Measurements from ENCODE around the gene UBQLN1.

Gene UBQLN1

DNA sequence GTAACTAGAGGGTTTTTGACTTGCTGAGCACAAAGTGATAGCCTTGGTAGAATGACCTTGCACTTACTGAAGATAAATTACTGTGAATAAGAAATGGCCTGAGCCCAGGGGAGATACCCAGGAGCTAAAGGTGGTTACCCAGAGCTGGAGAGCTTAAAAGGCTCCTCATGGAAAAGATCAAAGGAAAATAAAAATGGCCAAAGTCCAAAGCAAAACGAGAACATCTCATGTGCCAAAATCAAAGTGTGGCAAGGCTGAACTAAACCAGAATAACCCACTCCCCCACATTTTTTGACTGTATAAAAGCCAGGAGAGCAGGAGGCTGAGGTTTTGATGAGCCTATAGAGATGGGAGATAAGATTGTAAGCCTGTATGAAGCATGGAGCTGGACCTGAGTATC, 70.4 kb downstream of the UBQLN1 start:
- H3K36me3 ChIP-seq (ENCODE audit: control insufficient read depth, insufficient read depth, low read length), result no peaks in the 10 kb centered on the region
- TF ChIP-seq, protein P1, sequence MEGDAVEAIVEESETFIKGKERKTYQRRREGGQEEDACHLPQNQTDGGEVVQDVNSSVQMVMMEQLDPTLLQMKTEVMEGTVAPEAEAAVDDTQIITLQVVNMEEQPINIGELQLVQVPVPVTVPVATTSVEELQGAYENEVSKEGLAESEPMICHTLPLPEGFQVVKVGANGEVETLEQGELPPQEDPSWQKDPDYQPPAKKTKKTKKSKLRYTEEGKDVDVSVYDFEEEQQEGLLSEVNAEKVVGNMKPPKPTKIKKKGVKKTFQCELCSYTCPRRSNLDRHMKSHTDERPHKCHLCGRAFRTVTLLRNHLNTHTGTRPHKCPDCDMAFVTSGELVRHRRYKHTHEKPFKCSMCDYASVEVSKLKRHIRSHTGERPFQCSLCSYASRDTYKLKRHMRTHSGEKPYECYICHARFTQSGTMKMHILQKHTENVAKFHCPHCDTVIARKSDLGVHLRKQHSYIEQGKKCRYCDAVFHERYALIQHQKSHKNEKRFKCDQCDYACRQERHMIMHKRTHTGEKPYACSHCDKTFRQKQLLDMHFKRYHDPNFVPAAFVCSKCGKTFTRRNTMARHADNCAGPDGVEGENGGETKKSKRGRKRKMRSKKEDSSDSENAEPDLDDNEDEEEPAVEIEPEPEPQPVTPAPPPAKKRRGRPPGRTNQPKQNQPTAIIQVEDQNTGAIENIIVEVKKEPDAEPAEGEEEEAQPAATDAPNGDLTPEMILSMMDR (IDR thresholded peaks at IDR 0.05; ENCODE audit: insufficient read depth, low read length, poor library complexity, severe bottlenecking), result no peak
- no peak overlapping the region for H3K4me3 ChIP-seq (replicated peaks; ENCODE audit: low read depth, low read length)
- DNase-seq (ENCODE audit: extremely low read depth, insufficient read length), result no peak
- no peaks in the 10 kb centered on the region for H3K27me3 ChIP-seq (replicated peaks; ENCODE audit: control insufficient read depth, insufficient read depth, low read length)

GRCh38 chr9:83636813-83637212, 70.9 kb downstream of the UBQLN1 start:
- TF ChIP-seq, protein P1 (IDR thresholded peaks at IDR 0.05; ENCODE audit: insufficient read depth, low read length, poor library complexity, severe bottlenecking), result no peak
- Histone ChIP-seq H3K36me3 (ENCODE audit: control insufficient read depth, insufficient read depth, low read length) (no peaks in the 10 kb centered on the region), H3K4me3 (replicated peaks; ENCODE audit: low read depth, low read length) (no peak overlapping the region), H3K27me3 (replicated peaks; ENCODE audit: control insufficient read depth, insufficient read depth, low read length) (no peaks in the 10 kb centered on the region)
- DNase-seq (ENCODE audit: extremely low read depth, insufficient read length), result no peak

DNA sequence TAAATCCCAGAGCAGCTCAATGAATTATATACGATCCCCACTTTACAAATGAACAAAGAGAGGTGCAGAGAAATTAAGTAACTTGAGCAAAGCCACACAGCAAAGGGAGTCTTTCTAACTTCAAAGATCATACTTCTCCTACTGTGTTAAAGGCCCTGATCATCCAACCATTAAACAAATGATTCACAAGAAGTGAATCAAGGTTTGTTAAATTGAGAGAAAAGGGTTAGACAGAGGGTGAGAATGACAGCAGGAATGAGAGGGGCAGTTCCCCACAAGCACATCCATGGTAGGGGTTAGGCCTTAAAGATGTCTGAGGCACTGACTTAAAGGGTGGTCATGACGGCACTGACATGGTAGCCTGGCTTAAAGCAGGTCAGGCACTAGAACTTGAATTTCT, 74.1 kb downstream of the UBQLN1 start:
- Histone ChIP-seq H3K36me3 (ENCODE audit: control insufficient read depth, insufficient read depth, low read length) (peaks cover 6% of the 10 kb centered on the region), H3K27me3 (replicated peaks; ENCODE audit: control insufficient read depth, insufficient read depth, low read length) (no peaks in the 10 kb centered on the region), H3K4me3 (replicated peaks; ENCODE audit: low read depth, low read length) (no peak overlapping the region)
- DNase-seq (ENCODE audit: extremely low read depth, insufficient read length), result no peak
- TF ChIP-seq, protein P1 (IDR thresholded peaks at IDR 0.05; ENCODE audit: insufficient read depth, low read length, poor library complexity, severe bottlenecking), result no peak

DNA sequence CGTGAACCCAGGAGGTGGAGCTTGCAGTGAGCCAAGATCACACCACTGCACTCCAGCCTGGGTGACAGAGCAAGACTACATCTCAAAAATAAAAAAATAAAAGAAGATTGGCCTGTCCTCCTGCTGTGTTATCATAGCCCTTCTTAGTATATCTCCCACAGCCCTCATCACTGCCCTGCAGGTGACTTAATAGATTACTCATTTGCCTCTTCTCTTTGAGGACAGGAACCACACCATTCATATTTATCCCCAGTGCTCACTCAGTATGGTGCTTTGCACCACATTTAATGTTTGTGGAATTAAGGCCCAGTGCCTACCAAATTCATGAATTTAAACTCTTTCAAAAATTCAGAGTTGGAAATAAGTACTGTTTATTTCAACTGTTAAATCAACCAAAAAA, 74.5 kb downstream of the UBQLN1 start:
- no peak overlapping the region for H3K4me3 ChIP-seq (replicated peaks; ENCODE audit: low read depth, low read length)
- TF ChIP-seq, protein P1 (IDR thresholded peaks at IDR 0.05; ENCODE audit: insufficient read depth, low read length, poor library complexity, severe bottlenecking), result no peak

GRCh38 chr9:83630938-83631457, 76.8 kb downstream of the UBQLN1 start:
- Histone ChIP-seq H3K36me3 (ENCODE audit: control insufficient read depth, insufficient read depth, low read length) (peaks cover 10% of the 10 kb centered on the region), H3K27me3 (replicated peaks; ENCODE audit: control insufficient read depth, insufficient read depth, low read length) (no peaks in the 10 kb centered on the region), H3K4me3 (replicated peaks; ENCODE audit: low read depth, low read length) (no peak overlapping the region)
- TF ChIP-seq, protein P1 (IDR thresholded peaks at IDR 0.05; ENCODE audit: insufficient read depth, low read length, poor library complexity, severe bottlenecking), result no peak
- no peak for DNase-seq (ENCODE audit: extremely low read depth, insufficient read length)

More for the DNA sequence above, 74.5 kb downstream of the UBQLN1 start:
- no peak for DNase-seq (ENCODE audit: extremely low read depth, insufficient read length)
- H3K27me3 ChIP-seq (replicated peaks; ENCODE audit: control insufficient read depth, insufficient read depth, low read length), result no peaks in the 10 kb centered on the region
- peaks cover 6% of the 10 kb centered on the region for H3K36me3 ChIP-seq (ENCODE audit: control insufficient read depth, insufficient read depth, low read length)

Measured in GM06990 (cell line).